ENCODE results near the gene METTL16.
"Not testable (repeated sequence)": the region's sequence is repeated elsewhere in the genome, so short reads cannot be mapped to it uniquely, and the experiment has no call there.

METTL16 gene

GRCh38 chr17:2449486-2449885 lies 62.2 kb downstream of the METTL16 start:
- DNase-seq: no peak

DNA sequence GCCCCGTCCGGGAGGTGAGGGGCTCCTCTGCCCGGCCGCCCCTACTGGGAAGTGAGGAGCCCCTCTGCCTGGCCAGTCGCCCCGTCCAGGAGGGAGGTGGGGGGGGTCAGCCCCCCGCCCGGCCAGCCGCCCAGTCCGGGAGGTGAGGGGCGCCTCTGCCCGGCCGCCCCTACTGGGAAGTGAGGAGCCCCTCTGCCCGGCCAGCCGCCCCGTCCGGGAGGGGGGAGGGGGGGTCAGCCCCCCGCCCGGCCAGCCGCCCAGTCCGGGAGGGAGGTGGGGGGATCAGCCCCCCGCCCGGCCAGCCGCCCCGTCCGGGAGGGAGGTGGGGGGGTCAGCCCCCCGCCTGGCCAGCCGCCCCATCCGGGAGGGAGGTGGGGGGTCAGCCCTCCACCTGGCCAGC lies 64.2 kb downstream of the METTL16 start:
- DNase-seq: not testable (repeated sequence)

DNA sequence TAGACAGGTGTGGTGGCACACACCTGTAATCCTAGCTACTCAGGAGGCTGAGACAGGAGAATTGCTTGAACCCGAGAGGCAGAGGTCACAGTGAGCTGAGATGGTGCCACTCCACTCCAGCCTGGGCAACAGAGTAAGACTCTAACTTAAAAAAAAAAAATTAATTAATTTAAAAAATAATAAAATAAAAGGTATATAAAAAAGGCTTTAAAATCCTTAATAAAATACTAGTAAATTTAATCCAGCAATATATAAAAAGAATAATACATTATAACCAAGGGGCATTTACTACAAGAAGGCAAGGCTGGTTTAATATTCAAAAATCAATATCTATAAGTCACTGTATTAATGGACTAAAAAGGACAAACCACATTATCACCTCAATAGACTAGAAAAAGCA lies 66.0 kb downstream of the METTL16 start:
- DNase-seq: no peak

DNA sequence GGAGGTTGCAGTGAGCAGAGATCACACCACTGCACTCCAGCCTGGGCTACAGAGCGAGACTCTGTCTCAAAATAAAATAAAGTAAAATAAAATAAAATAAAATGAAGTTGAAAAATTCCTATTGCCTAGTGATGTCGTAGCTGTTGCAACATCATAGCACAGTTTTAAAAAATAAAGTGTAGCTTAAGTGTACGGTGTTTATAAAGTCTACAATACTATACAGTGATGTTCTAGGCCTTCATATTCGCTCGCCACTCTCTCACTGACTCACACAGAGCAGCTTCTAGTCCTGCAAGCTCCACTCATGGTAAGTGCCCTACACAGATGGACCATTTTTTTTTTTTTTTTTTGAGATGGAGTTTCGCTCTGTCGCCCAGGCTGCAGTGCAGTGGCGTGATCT lies 67.3 kb downstream of the METTL16 start:
- no peak for DNase-seq

GRCh38 chr17:2442166-2442565 lies 69.5 kb downstream of the METTL16 start:
- DNase-seq: no peak

DNA sequence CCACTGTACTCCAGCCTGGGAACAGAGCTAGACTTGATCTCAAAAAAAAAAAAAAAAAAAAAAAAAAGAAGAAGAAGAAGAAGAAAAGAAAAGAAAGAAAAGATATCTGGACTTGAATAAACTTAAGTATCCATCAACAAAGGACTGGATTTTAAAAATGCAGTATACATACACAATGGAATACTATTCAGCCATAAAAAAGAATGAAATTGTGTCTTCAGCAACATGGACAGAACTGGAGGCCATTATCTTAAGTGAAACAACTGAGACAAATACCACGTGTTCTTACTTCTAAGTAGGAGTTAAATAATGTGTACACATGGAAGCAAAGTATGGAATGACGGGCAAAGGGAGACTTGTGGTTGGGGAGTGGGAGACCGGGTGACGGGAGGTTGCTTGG lies 70.8 kb downstream of the METTL16 start:
- no peak for DNase-seq

DNA sequence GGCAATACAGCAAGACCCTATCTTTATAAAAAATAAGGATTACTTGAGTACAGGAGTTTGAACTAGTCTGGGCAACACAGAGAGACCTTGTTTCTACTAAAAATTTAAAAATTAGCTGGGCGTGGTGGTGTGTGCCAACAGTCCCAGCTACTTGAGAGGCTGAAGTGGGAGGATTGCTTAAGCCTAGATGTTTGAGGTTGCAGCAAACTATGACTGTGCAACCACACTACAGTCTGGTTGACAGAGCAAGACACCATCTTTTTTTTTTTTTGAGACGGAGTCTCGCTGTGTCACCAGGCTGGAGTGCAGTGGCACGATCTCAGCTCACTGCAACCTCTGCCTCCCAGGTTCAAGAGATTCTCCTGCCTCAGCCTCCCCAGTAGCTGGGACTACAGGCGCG lies 71.7 kb downstream of the METTL16 start:
- not testable (repeated sequence) for DNase-seq

DNA sequence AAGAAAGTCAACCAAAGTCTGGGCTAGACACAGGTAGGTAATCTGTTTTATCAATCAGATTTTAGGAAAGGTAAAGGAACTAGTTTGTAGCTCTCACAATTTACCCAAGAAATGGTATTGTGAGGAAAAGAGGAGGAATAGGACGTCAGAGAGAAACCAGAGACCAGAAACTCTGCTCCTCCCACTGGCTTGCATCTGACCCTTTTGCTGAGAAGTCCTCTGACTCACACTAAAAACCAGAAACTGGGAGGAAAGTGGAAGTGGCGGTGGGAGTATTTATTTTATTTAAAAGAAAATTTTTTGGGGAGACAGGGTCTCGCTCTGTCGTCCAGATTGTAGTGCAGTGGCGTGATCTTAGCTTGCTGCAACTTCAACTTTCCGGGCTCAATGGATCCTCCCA lies 72.9 kb downstream of the METTL16 start:
- no peak for DNase-seq

DNA sequence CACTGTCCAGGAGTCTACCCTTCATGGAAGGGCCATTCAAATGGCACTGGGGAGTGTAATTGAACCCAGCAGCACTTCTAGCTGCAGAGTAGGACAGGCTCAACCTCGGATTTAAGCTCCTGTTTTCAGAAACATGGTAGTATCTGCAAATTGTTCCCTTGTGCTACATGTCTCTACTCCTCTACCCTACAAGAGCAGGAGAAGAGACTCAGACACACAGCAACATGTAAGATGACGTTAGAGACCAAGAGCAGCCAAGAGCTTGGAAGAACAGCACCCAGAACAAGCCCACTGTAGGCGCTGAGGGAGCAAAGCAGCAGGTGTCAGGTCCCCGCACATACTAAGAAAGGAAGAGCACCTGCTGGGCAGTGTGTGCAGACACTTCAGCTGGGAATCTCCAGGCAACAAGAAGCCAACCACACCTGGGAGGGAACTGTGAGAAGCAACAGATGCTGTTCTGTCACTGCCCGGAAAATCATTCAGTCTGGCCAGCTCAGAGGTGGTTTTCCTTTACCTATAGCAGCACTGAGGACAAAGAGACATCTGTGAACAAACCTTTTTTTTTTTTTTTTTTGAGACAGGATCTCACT lies 75.3 kb downstream of the METTL16 start:
- DNase-seq: no peak

DNA sequence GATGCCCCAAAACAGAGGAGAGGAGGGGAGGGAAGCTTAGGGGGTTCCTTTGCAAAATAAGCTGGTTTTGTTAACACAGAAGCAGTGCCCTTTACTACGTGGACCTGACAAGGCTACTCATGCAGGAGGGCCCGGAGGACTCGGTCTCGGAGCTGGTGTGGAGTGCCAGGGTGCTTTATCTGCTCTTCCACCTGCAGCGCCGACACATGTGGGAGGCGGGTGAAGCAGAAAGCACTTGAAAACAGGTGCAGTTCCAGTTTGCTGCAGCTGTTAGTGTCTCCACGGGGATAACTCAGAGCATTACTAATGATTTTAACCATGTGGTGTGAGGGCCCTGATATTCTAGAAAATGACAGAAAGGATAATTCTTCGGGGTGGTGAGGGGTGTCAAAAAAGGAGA lies 75.8 kb downstream of the METTL16 start:
- no peak for DNase-seq

DNA sequence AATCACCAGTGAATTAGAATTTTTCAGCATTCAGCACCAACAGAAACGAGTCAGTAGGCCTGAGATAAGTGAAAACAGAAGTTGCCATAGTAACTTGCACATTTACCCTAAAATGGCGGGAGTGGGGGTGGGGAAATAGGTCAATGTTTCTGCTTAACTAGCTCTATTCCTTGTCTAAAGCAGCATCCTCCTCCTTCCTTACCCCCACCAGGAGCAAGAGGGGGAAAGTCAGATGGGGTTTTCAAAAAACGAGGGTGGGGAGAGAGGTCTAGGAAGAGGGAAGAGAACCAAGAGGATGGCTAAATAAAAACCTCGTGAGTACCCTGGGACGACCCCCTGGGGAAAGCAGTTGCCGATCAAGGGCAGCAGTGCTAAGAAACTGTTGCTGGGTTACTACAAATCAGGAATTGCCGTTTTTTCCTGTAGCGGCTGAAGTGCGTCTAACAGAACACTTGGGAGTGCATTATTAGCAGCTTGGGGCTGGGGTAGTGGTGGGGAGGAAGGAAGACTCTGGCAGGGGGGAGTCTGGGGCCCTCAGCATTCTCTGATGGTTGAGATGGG lies 76.4 kb downstream of the METTL16 start:
- no peak for DNase-seq

DNA sequence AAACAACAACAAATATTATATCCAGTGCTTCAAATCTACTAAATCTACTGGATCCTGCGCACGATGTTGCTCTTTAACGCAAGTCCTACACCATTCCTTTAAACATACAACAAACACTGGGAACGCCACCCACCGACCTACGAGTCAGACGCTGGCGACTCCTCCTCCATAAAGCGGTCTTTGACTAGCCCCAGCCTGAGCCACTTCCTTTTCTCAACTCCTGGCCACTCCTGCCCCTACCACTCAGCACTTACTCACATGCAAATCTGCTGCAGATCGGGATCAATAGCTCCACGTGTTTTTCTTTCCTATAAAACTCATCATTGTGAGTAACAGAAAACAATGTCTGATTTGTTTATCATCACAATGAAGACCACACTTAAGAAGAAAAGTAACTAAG lies 78.0 kb downstream of the METTL16 start:
- no peak for DNase-seq

DNA sequence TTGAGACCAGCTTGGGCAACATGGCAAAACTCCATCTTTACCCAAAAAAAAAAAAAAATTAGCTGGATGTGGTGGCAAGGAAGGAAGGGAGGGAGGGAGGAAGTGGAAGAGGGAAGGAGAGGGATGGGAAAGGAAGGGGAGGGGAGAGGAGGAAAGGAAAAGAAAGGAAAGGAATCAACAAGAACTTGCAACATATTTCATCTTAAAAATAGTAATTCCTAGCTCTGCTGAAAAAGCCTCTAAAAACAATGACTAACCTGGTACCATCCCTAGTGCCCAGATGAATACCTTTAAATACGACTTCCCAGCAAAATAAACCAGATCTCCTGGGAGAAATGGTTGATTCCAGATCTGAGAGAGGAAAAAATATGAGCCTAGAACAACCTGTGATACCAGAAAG lies 83.8 kb downstream of the METTL16 start:
- DNase-seq: no peak

GRCh38 chr17:2427215-2427614 lies 84.5 kb downstream of the METTL16 start:
- DNase-seq: no peak

DNA sequence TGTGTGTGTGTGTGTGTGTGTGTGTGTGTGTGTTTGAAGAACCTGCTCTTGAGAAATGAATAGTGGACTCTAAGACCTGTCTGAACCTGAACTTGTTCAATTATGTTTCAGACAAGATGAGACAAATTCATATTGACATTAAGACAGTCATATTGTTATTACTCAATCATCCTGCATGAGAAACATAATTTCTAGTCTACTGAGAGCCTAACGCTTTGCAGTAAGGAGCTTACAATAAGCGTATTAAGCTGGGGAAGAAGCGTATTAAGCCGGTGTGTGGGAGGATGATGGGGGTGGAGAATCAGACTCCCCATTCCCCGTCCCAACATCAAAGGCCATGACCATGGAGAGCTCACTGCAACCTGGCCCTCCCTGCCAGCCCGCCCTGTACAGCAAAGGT lies 88.4 kb downstream of the METTL16 start:
- no peak for DNase-seq

- no peak for DNase-seq
These were observed 90.2 kb downstream of the METTL16 start for GRCh38 chr17:2421315-2422147.

DNA sequence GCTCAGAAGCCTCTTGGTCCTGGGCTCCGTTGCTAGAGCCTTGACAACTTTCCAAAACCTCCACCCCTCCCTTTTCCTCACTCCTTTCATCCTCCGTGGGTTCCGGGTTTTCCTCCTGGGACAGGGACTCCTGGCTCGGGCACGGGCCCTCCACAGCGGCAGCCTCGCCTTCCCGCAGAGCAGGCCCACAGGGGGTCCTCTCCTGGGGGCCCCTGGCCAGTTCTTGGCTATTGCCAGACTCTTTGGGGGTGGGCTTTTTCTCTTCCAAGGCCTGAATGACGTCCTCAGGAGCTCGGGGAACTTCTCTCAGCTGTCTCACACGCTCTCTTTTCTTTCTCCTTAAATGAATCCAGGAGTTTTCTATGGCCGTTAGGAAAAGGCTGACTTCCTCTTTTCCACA lies 91.5 kb downstream of the METTL16 start:
- DNase-seq: no peak

DNA sequence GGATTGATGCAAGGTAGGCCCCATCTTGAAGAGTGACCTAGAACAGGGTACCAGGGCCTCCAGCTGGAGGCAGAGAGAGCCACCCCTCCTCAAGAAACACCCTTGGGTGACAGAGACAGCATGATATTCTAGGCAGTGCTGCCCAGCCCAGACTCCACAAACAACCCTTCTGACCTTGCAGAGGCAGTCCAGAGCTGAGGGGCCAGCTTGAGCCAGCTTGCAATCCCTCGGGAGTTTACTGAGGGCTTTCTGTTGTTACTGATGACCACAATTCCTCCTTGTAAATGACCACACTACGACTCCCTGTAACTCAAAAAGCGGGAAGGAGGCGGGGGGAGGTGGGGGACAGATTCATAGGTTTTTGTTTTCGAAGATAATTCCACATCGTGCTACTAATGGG lies 92.2 kb downstream of the METTL16 start:
- no peak for DNase-seq

- no peak for DNase-seq
These were observed 93.1 kb downstream of the METTL16 start for GRCh38 chr17:2418572-2418971.

GRCh38 chr17:2416010-2416734 lies 95.5 kb downstream of the METTL16 start:
- peak; percentile 91 for DNase-seq

- no peak for DNase-seq
These were observed 96.6 kb downstream of the METTL16 start for GRCh38 chr17:2415081-2415480.

DNA sequence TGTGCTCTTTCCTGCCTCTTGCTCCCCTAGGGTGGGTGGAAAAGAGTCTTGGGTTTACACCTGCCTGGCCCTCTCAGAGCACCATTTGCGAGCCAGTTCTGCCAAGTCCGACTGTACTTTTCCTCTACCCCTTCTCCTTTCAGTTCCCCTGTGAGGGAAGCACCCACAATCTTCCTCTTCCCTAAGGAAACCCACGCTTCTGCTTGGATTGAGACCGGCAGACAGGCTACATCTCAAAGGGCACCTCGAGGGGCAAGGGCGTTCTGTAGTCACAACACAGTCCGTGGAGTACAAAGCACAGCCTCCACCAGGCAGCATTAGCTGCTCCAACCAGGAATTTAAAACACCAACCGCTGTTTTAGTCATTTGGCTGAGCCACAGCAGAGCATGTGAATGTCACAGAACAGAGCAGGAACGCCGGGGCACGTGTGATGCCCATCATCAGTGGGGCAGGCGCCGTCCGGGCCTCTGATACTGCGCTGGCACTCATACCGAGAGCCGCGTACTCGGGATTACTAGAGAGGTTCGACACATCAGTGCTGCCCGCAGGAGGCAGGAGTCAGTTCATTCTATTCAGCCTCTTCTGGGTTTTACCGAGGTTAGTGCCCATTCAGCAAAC lies 97.1 kb downstream of the METTL16 start:
- no peak for DNase-seq

DNA sequence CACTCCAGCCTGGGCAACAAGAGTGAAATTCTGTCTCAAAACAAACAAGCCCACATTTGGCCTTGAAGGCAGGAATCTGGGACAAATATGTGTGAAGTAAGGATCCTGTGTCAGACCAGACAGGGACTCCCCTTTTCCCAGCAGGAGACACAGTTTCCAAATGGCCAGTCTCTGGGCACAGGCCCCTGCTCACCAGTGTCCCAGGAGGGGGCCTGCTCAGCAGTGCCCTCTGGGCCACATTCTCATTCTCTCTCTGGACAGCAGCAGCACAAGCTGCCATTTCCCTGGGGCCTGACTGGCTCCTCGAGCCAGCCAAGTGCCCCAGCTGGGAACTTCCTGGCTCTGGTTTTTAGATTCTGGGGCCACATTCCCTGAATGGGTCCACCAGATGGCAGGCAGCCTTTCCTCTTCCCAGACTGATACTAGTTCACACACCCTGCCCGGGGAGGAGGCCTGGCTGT lies 99.1 kb downstream of the METTL16 start:
- DNase-seq: no peak

Data from CD4-positive, alpha-beta T cell treated with Interleukin-17A for 4 hours (primary cell).